ENCODE data around the gene ROR1. TPM values are rescaled to one million over a fixed set of nuclear protein-coding genes. Genes with fewer than 3 reads are reported as not detected.

Gene ROR1
- total and polyA plus RNA-seq, 2 donors (not counting 3 experiments of a cell fraction or from before 2014, with no cell fraction given) = 2.6 to 3.5 TPM

DNA sequence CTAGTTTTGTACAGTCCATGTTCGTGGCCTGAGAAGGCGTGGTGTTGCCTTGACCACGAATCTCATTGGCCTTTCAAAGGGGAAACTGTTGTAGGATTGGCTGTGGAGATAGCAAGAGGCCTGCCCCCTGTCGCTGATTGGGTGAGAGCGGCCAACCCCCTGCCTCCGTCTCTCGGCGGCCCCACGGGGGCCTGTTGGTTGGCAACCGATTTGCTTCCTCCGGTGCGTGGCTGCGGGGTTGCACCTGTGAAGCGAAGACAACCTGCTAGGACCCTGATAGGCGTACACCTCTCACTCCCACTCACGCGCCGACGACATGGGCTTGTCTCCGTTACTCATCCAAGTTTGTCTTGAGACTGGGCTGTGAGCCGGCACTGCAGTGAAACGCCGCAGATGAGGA, 429.6 kb downstream of the ROR1 start, which contains the start of gene UBE2U:
Gene UBE2U (plus strand): TSS at position 204 of the 400 bp plus-strand sequence. CDS start 428 bp downstream, outside the sequence.
- H3K4me3 ChIP-seq (replicated peaks in 1 of 3; ENCODE audit: insufficient read depth in 1 of 3, low read depth in 1 of 3, low read length in 3 of 3) = no peak within 1 kb of the TSS
- H3K9me3 ChIP-seq (replicated peaks; ENCODE audit: control insufficient read depth, insufficient read depth, low read length) = no peaks in the 10 kb centered on the region
- CTCF ChIA-PET = no interaction called here
- no peaks in the 10 kb centered on the region for H3K36me3 ChIP-seq (ENCODE audit: control insufficient read depth in 2 of 2, extremely low read depth in 1 of 2, insufficient read depth in 2 of 2, low read length in 2 of 2)
- no peaks in the 10 kb centered on the region for H3K79me2 ChIP-seq (ENCODE audit: control insufficient read depth, insufficient read depth, low read length)
- intact Hi-C loops (cut with micrococcal nuclease) (no loop called here), dilution Hi-C loops (cut with MboI; ENCODE audit: extremely low pct_ligation_motif_present, low sequenced_read_pairs) (no loop called here)
- no peak within 1 kb of the TSS for H3K4me2 ChIP-seq (ENCODE audit: insufficient read depth, low read length)
- TF ChIP-seq, protein P1, sequence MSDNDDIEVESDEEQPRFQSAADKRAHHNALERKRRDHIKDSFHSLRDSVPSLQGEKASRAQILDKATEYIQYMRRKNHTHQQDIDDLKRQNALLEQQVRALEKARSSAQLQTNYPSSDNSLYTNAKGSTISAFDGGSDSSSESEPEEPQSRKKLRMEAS (IDR thresholded peaks at IDR 0.05; ENCODE audit: insufficient read depth, insufficient read length) = no peak
- H3K9me1 ChIP-seq (replicated peaks; ENCODE audit: control insufficient read depth, extremely low read depth, insufficient read depth, low read length) = no peaks in the 10 kb centered on the region
- no peak within 1 kb of the TSS for H3K9ac ChIP-seq (replicated peaks; ENCODE audit: extremely low read depth, insufficient read depth, low read length)
- BruUV-seq (replicated peaks) = no TSS peak
- H3K27me3 ChIP-seq (ENCODE audit: control insufficient read depth in 2 of 2, insufficient read depth in 2 of 2, low read length in 2 of 2) = peaks cover 0 to 7% of the 10 kb centered on the region in 2 experiments
- H3K4me1 ChIP-seq (ENCODE audit: control insufficient read depth, extremely low read depth, insufficient read depth, low read length) = no peaks in the 10 kb centered on the region
- no peaks in the 10 kb centered on the region for H4K20me1 ChIP-seq (replicated peaks; ENCODE audit: control insufficient read depth, extremely low read depth, insufficient read depth, low read length)
- no peak within 1 kb of the TSS for H3K27ac ChIP-seq (ENCODE audit: insufficient read depth, low read depth, low read length)
- FAIRE-seq (no peak), DNase-seq (ENCODE audit: low read depth, low spot score) (no peak)
- H2AFZ ChIP-seq (ENCODE audit: low read depth, low read length) = no peak within 1 kb of the TSS
- POLR2A ChIA-PET = no interaction called here

DNA sequence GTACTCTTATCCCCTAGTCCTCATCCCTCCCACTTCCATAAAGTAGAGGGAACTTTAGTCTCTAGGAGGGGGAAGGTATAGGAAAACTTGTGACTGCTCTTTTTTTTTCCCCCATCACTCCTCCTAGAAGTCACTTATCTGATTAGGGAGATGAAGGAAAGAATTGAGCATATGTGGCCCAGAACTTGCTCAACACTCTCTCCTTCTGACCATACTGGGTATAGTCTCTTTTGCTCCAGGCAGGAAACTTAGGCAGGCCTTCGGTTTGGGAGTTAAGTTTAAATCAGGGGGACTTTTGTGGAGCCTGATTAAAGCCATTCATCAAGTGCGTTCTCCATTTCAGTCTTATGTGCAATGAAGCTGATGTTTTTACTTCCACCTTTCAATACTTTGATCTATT, 435.4 kb downstream of the ROR1 start:
- Histone ChIP-seq H4K20me1 (replicated peaks; ENCODE audit: control insufficient read depth, extremely low read depth, insufficient read depth, low read length) (no peaks in the 10 kb centered on the region), H3K9me1 (replicated peaks; ENCODE audit: control insufficient read depth, extremely low read depth, insufficient read depth, low read length) (no peaks in the 10 kb centered on the region), H3K9me3 (replicated peaks; ENCODE audit: control insufficient read depth, insufficient read depth, low read length) (no peaks in the 10 kb centered on the region), H3K4me1 (ENCODE audit: control insufficient read depth, extremely low read depth, insufficient read depth, low read length) (no peaks in the 10 kb centered on the region), H3K4me3 (replicated peaks in 1 of 3; ENCODE audit: insufficient read depth in 1 of 3, low read depth in 1 of 3, low read length in 3 of 3) (no peak overlapping the region), H2AFZ (ENCODE audit: low read depth, low read length) (no peak overlapping the region), H3K79me2 (ENCODE audit: control insufficient read depth, insufficient read depth, low read length) (no peaks in the 10 kb centered on the region), H3K9ac (replicated peaks; ENCODE audit: extremely low read depth, insufficient read depth, low read length) (no peak overlapping the region), H3K27me3 (ENCODE audit: control insufficient read depth in 2 of 2, insufficient read depth in 2 of 2, low read length in 2 of 2) (peaks cover 0 to 7% of the 10 kb centered on the region in 2 experiments), H3K4me2 (ENCODE audit: insufficient read depth, low read length) (no peak overlapping the region), H3K27ac (ENCODE audit: insufficient read depth, low read depth, low read length) (no peak overlapping the region), H3K36me3 (ENCODE audit: control insufficient read depth in 2 of 2, extremely low read depth in 1 of 2, insufficient read depth in 2 of 2, low read length in 2 of 2) (no peaks in the 10 kb centered on the region)
- ChIA-PET POLR2A (no interaction called here), CTCF (no interaction called here)
- dilution Hi-C loops (cut with MboI; ENCODE audit: extremely low pct_ligation_motif_present, low sequenced_read_pairs) = no loop called here
- intact Hi-C loops (cut with micrococcal nuclease) = no loop called here
- DNase-seq (ENCODE audit: low read depth, low spot score) (no peak), FAIRE-seq (no peak)
- TF ChIP-seq JUN (IDR thresholded peaks at IDR 0.05; ENCODE audit: borderline replicate concordance, insufficient read depth, insufficient read length, low read depth) (no peak), GATA2 (IDR thresholded peaks at IDR 0.05; ENCODE audit: insufficient read depth, insufficient read length, low read depth, low read length) (no peak)
- TF ChIP-seq, protein P1 (IDR thresholded peaks at IDR 0.05; ENCODE audit: insufficient read depth, insufficient read length) = no peak
- BruUV-seq (replicated peaks) = no TSS peak

Measured in endothelial cell of umbilical vein (primary cell).